ENCODE measurements around the gene SLC25A5.
"Not testable (repeated sequence)": the region's sequence is repeated elsewhere in the genome, so short reads cannot be mapped to it uniquely, and the experiment has no call there.

The SLC25A5 gene

GRCh38 chrX:119467842-119468550 lies at the start of gene SLC25A5:
Gene SLC25A5, plus strand, starts transcription at chrX:119468444. Its CDS starts 72 bp downstream, at chrX:119468516.
- DNase-seq: peak; percentile 89

- no peak for DNase-seq
Observed at GRCh38 chrX:119419146-119419545, 49.1 kb upstream of the SLC25A5 start.

DNA sequence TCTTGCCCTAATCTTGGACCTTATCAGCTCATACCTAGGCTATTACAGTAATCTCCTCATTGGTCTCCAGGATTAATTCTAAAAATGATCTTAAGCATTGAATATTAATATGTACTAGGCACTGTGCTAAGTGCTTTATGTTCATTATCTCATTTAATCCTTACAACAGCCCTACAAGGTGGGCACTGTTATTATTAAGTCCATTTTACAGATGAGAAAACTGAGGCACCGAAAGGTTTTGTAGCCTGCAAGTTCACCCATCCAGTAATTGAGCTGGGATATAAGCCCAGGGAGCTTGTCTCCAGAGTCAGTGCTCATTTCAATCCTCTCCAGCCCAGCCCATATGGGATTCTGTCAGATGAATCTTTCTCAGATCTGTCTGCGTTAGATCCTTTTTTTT lies 48.3 kb upstream of the SLC25A5 start:
- no peak for DNase-seq

DNA sequence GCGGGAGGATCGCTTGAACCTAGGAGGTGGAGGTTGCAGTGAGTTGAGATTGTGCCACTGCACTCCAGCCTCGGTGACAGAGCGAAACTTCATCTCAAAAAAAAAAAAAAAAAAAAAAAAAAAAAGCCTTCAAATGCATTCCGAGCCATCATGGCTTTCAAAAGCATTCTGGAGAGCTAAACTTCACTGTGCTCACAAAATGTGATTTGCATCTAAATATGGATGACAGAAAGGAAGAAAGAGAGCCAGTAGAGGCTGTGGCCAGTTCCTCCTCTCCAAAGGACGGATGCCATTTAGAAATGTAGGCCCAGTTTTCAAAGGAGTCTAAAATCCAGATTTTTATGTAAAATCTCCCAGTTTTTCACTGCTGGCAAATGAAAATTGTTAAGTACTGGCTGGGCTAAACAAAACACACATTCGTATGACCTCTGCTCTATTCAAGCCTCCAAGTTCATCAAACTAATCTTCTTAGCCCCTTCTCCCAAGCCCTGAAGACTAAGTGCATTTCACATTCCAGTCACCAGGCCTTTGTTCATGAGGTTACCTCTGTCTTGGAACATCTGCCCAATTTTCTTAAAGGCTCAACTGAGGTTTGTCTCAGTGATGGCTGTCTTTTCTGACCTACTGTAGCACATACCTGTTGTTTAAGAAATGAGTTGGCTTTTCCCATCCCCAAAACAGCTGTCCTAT lies 47.1 kb upstream of the SLC25A5 start:
- DNase-seq: no peak

GRCh38 chrX:119423631-119424030 lies 44.6 kb upstream of the SLC25A5 start:
- DNase-seq: no peak

DNA sequence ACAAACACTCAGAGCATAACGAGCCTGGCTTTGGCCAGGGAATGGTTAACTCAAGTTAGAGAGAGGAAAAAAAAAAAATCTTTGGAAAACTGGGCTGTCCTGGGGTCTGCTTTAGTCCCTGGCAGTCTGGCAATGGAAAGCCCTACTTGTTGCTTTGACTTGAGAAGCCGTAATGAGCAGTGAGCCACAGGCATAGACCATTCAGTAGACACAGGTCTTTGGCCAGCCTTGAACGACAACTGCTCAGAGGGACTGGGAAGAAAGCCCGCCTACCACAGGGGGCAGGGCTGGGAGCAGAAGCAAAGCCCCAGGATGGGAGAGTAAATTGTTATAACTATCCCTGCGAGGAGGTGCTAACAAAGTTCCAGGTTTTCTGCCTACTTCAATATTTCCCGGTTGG lies 43.2 kb upstream of the SLC25A5 start:
- DNase-seq: no peak

- peak; percentile 34 for DNase-seq
Observed at GRCh38 chrX:119427024-119427794, 41.0 kb upstream of the SLC25A5 start.

GRCh38 chrX:119427795-119428185 lies 40.5 kb upstream of the SLC25A5 start:
- no peak for DNase-seq

DNA sequence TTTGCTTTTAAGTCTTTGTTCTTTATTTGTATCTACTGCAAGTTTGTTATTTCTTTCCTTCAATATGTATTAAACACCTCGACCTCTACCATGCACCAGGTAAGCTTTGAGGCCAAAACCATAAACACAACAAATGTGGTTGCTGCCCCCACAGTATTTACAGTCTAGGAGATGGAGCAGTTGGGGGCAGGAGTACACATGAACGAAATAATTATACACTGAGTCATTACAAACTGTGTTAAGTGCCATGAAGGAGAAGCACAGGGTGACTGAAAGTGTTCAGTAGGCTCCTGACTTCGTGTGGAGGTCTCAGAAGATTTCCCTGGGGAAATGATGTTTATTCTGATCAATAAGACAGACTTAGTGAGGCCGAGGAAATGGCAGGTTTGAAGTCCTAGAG lies 38.8 kb upstream of the SLC25A5 start:
- no peak for DNase-seq

DNA sequence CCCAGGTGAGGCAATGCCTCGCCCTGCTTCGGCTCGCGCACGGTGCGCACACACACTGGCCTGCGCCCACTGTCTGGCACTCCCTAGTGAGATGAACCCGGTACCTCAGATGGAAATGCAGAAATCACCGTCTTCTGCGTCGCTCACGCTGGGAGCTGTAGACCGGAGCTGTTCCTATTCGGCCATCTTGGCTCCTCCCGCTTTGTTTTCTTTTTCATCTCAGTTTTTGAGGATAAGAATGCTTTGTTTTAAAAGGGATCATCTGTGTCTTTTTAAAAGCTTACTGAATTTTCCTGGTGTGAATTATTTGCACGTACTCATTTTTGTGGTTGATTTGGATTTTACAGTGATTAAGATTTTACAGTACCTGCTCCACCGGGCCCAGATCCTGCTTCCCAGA lies 26.9 kb upstream of the SLC25A5 start:
- not testable (repeated sequence) for DNase-seq

DNA sequence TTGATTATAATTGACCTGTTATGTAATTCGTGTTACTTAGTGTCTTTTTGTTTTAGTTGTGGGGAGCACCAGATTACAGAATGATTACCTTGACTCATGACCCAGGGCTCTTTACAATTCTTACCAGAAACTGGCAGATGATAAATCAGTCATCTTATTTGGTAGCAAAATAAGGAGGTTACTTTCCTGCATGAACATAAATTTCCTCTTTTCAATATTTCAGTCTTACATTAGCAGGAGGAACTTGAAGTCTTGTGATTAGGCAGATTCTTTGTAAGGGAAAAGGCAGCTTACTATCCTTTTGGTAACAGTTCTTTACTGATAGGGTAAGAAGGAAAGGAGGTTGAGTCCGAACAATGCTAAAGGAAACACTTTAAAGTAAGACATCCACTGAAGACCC lies 26.0 kb upstream of the SLC25A5 start:
- no peak for DNase-seq

DNA sequence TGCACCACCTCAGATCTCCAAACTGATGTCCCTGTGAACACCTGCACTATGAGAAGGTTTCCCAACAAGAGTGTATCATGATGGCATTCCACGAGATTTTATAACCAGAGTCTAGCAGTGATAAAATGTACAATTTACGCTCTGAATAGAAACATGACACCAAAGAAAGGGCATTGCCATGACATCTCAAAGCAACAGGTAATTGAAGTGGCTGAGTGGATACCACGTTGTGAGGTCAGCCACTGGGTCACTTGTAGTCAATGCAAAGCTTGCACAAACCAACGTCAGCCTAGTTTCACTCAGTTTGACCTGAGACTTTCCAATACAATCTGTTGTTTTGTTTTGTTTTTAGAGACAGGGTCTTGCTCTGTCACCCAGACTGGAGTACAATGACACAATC lies 15.0 kb upstream of the SLC25A5 start:
- DNase-seq: no peak

- no peak for DNase-seq
Observed at GRCh38 chrX:119455264-119455663, 13.0 kb upstream of the SLC25A5 start.

GRCh38 chrX:119459181-119459580 lies 9.1 kb upstream of the SLC25A5 start:
- no peak for DNase-seq

- DNase-seq: no peak
Observed at GRCh38 chrX:119465555-119465954, 2.7 kb upstream of the SLC25A5 start.

DNA sequence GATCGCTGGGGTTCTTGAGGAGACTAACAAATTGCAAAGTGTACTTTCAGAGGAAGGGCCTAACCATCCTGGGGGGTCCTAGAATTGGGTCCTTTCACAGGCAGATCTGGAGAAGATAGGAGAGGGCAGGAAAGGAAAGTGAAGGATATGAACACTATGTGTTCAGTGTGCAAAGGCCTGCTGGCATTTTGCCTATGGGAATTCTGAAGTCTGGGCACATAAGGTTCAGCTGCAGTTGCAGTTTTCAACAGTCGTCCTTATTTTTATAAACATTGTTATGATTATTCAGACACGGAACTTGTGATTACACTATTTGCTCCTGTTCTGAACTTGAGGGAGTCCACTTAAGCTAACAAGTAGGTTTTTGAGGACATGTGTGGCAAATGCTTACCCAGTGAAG lies 1.3 kb upstream of the SLC25A5 start:
- DNase-seq: no peak

GRCh38 chrX:119467433-119467832 lies 811 bp upstream of the SLC25A5 start:
- no peak for DNase-seq

DNA sequence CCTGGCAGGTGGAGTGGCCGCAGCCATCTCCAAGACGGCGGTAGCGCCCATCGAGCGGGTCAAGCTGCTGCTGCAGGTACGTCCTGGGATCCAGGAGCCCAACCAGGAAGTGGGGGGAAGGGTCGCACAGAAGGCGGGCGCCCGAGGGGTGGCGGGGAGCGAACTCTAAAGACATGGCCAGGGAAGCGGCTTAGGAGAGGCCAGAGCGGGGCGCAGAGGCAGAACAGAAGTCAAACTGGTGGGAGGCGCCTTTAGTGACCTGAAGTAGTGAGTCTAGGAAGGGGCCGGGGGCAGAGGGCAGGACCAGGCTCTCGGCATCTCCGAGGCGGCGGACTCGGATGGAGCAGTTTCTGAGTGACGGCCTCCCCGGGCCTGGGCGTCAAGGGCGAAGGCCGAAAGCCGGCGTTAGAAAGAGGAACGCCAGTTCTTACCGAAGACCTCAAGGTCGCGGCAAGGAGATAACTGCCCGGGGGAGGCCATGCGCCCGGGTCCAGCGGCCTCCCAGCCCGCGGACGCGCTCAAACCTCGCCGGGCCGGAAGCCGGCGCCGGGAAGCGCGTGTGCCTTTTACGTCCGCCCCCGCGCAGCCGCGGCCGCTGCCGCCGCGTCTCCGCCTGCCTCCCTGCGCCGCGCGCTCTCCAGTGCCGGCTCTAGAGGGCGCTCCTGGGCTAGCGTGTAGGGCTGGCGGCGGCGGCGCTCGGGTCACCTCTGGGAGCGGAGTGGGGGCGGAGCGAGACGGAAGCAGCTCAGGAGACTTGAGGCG lies 488 bp downstream of the SLC25A5 start:
- DNase-seq: peak; percentile 91

- no peak for DNase-seq
Observed at GRCh38 chrX:119469313-119469635, 1.0 kb downstream of the SLC25A5 start.

- no peak for DNase-seq
Observed at GRCh38 chrX:119474615-119475388, 6.6 kb downstream of the SLC25A5 start.

GRCh38 chrX:119475389-119476101 lies 7.3 kb downstream of the SLC25A5 start:
- DNase-seq: no peak

GRCh38 chrX:119477812-119478232 lies 9.6 kb downstream of the SLC25A5 start:
- no peak for DNase-seq
